HEK293T (cell line): Measurements from ENCODE around the gene THSD7B.

Experiments
- ARNT ChIP-seq: fragments of 450-650 bp; IDR thresholded peaks from 2 replicates; pipeline ENCODE4 v1.6.1; 2017; ENCODE audit warnings: mild to moderate bottlenecking
- BHLHE40 ChIP-seq: fragments of 450-650 bp; IDR thresholded peaks from 2 replicates; pipeline ENCODE4 v1.6.1; 2016; ENCODE audit warnings: mild to moderate bottlenecking, moderate library complexity, borderline replicate concordance
- CTBP1 ChIP-seq: fragments of 450-650 bp; IDR thresholded peaks from 2 replicates; pipeline ENCODE4 v1.6.1; 2016; ENCODE audit warnings: borderline replicate concordance
- ELF4 ChIP-seq: fragments of 450-650 bp; IDR thresholded peaks from 2 replicates; pipeline ENCODE4 v1.6.1; 2017; ENCODE audit warnings: antibody characterized with exemption
- FOXA1 ChIP-seq: fragments of 450-650 bp; IDR thresholded peaks from 2 replicates; pipeline ENCODE4 v1.6.1; 2016; ENCODE audit warnings: mild to moderate bottlenecking
- FOXK2 ChIP-seq: fragments of 450-650 bp; IDR thresholded peaks from 2 replicates; pipeline ENCODE4 v1.6.1; 2016; ENCODE audit warnings: mild to moderate bottlenecking
- FOXM1 ChIP-seq: fragments of 450-650 bp; IDR thresholded peaks from 2 replicates; pipeline ENCODE4 v1.6.1; 2017; ENCODE audit warnings: mild to moderate bottlenecking, borderline replicate concordance
- HDGF ChIP-seq: fragments of 450-650 bp; IDR thresholded peaks from 2 replicates; pipeline ENCODE4 v1.6.1; 2017; ENCODE audit warnings: antibody characterized with exemption, borderline replicate concordance
- NFRKB ChIP-seq: fragments of 450-650 bp; IDR thresholded peaks from 2 replicates; pipeline ENCODE4 v1.6.1; 2016; ENCODE audit warnings: mild to moderate bottlenecking, moderate library complexity
- PKNOX1 ChIP-seq: fragments of 450-650 bp; IDR thresholded peaks from 2 replicates; pipeline ENCODE4 v1.6.1; 2016
- SP1 ChIP-seq: fragments of 450-650 bp; IDR thresholded peaks from 2 replicates; pipeline ENCODE4 v1.6.1; 2017
- SUZ12 ChIP-seq: fragments of 450-650 bp; IDR thresholded peaks from 2 replicates; pipeline ENCODE4 v1.6.1; 2016; ENCODE audit warnings: mild to moderate bottlenecking
- TARDBP ChIP-seq: fragments of 450-650 bp; IDR thresholded peaks from 2 replicates; pipeline ENCODE4 v1.6.1; 2016
- ZNF384 ChIP-seq: fragments of 450-650 bp; IDR thresholded peaks from 2 replicates; pipeline ENCODE4 v1.6.1; 2016

- TF ChIP-seq SP1, result no peak
- TF ChIP-seq SUZ12, result no peak
- no peak for TF ChIP-seq BHLHE40
- no peak for TF ChIP-seq NFRKB
- no peak for TF ChIP-seq ARNT
- TF ChIP-seq PKNOX1, result no peak
- no peak for TF ChIP-seq FOXA1
- no peak for TF ChIP-seq FOXM1
- no peak for TF ChIP-seq ZNF384
- no peak for TF ChIP-seq CTBP1
- no peak for TF ChIP-seq HDGF
- TF ChIP-seq TARDBP, result no peak
- TF ChIP-seq ELF4, result no peak
- no peak for TF ChIP-seq FOXK2
Observed at GRCh38 chr2:137715731-137716191, 950.4 kb downstream of the THSD7B start.
